Ishikawa (cell line): Measurements from ENCODE around the gene CHERP.
A peak's percentile ranks its signal among the peaks of the same experiment; 100 is the strongest.

Experiments
- CEBPB ChIP-seq: IDR thresholded peaks from 2 replicates; pipeline ENCODE4 v1.6.1; 2012
- CREB1 ChIP-seq: IDR thresholded peaks from 2 replicates; pipeline ENCODE4 v1.6.1; 2012; ENCODE audit warnings: low read depth
- EGR1 ChIP-seq: IDR thresholded peaks from 2 replicates; pipeline ENCODE4 v1.6.1; 2012
- EP300 ChIP-seq: IDR thresholded peaks from 2 replicates; pipeline ENCODE4 v1.6.1; 2012; ENCODE audit warnings: borderline replicate concordance
- FOXM1 ChIP-seq: IDR thresholded peaks from 2 replicates; pipeline ENCODE4 v1.6.1; 2012; ENCODE audit warnings: low read depth, borderline replicate concordance
- MAX ChIP-seq: IDR thresholded peaks from 2 replicates; pipeline ENCODE4 v1.6.1; 2012
- NFIC ChIP-seq: IDR thresholded peaks from 2 replicates; pipeline ENCODE4 v1.6.1; 2012
- RAD21 ChIP-seq: IDR thresholded peaks from 2 replicates; pipeline ENCODE4 v1.6.1; 2012; ENCODE audit warnings: low read depth
- REST ChIP-seq: IDR thresholded peaks from 2 replicates; pipeline ENCODE4 v1.6.1; 2012; ENCODE audit warnings: low read depth, mild to moderate bottlenecking
- TAF1 ChIP-seq: IDR thresholded peaks from 2 replicates; pipeline ENCODE4 v1.6.1; 2012; ENCODE audit warnings: low read depth, mild to moderate bottlenecking
- TCF12 ChIP-seq: IDR thresholded peaks from 2 replicates; pipeline ENCODE4 v1.6.1; 2012; ENCODE audit warnings: low read depth
- TEAD4 ChIP-seq: IDR thresholded peaks from 2 replicates; pipeline ENCODE4 v1.6.1; 2012
- USF1 ChIP-seq: IDR thresholded peaks from 2 replicates; pipeline ENCODE4 v1.6.1; 2012
- YY1 ChIP-seq: IDR thresholded peaks from 2 replicates; pipeline ENCODE4 v1.6.1; 2012; ENCODE audit warnings: low read depth
- ZBTB7A ChIP-seq: IDR thresholded peaks from 2 replicates; pipeline ENCODE4 v1.6.1; 2012; ENCODE audit warnings: low read depth

The CHERP gene

GRCh38 chr19:16516381-16516780, 25.9 kb downstream of the CHERP start:
- TF ChIP-seq CEBPB (no peak), ZBTB7A (no peak), RAD21 (no peak), CREB1 (no peak)

GRCh38 chr19:16514383-16515019, 27.7 kb downstream of the CHERP start:
- TF ChIP-seq FOXM1 (no peak), USF1 (no peak), NFIC (no peak), RAD21 (peak; percentile 15; the same call in 1 of the 2 replicates), TAF1 (no peak), ZBTB7A (no peak)

- TF ChIP-seq MAX (no peak), FOXM1 (no peak), USF1 (no peak), TCF12 (no peak), EGR1 (no peak), CEBPB (no peak), NFIC (no peak), EP300 (no peak), YY1 (no peak), CREB1 (no peak), RAD21 (no peak), TEAD4 (no peak), ZBTB7A (no peak), TAF1 (no peak), REST (no peak)
Observed at GRCh38 chr19:16509141-16510061, 32.8 kb downstream of the CHERP start.

GRCh38 chr19:16508546-16508945, 33.7 kb downstream of the CHERP start:
- no peak for TF ChIP-seq REST
- TF ChIP-seq CEBPB: no peak
- TF ChIP-seq EGR1: no peak
- TF ChIP-seq TEAD4: no peak
- TF ChIP-seq TCF12: no peak
- TF ChIP-seq TAF1: no peak
- no peak for TF ChIP-seq ZBTB7A
- no peak for TF ChIP-seq NFIC
- TF ChIP-seq RAD21: no peak
- TF ChIP-seq USF1: no peak
- TF ChIP-seq CREB1: no peak
- TF ChIP-seq MAX: no peak
- TF ChIP-seq EP300: no peak
- no peak for TF ChIP-seq FOXM1

GRCh38 chr19:16506961-16507360, 35.3 kb downstream of the CHERP start:
- TF ChIP-seq TEAD4 (no peak), MAX (no peak), EP300 (no peak), CEBPB (no peak), FOXM1 (no peak), CREB1 (no peak), TAF1 (no peak)
